HS-27A (cell line): ENCODE measurements around the gene KRT8.
A peak's percentile ranks its signal among the peaks of the same experiment; 100 is the strongest.
"Not testable (repeated sequence)": the region's sequence is repeated elsewhere in the genome, so short reads cannot be mapped to it uniquely, and the experiment has no call there.

ENCODE experiments used
- DNase-seq: peaks from one replicate; pipeline ENCODE4 v3.0.0-alpha.2; 2012; ENCODE audit warnings: low read depth, missing footprints

KRT8 gene

GRCh38 chr12:52904509-52905300, at the start of gene KRT8:
Gene KRT8, minus strand, starts transcription at chr12:52905076. Its CDS starts 95 bp downstream, at chr12:52904981.
- DNase-seq = not testable (repeated sequence)

- no peak for DNase-seq
These were observed 48.4 kb upstream of the KRT8 start for GRCh38 chr12:52953181-52953841.

GRCh38 chr12:52952076-52952801, 47.4 kb upstream of the KRT8 start:
- no peak for DNase-seq

GRCh38 chr12:52951640-52952039, 46.8 kb upstream of the KRT8 start:
- DNase-seq = no peak

GRCh38 chr12:52951126-52951525, 46.2 kb upstream of the KRT8 start:
- no peak for DNase-seq

GRCh38 chr12:52950553-52950952, 45.7 kb upstream of the KRT8 start:
- DNase-seq = no peak

- peak; percentile 88 for DNase-seq
These were observed 44.8 kb upstream of the KRT8 start for GRCh38 chr12:52949413-52950331.

- DNase-seq = no peak
These were observed 43.0 kb upstream of the KRT8 start for GRCh38 chr12:52947738-52948423.

GRCh38 chr12:52946797-52947547, 42.1 kb upstream of the KRT8 start:
- no peak for DNase-seq

- DNase-seq = no peak
These were observed 41.5 kb upstream of the KRT8 start for GRCh38 chr12:52946334-52946733.

- peak; percentile 58 for DNase-seq
These were observed 40.7 kb upstream of the KRT8 start for GRCh38 chr12:52945389-52946232.

GRCh38 chr12:52944683-52945388, 40.0 kb upstream of the KRT8 start:
- DNase-seq = no peak

- no peak for DNase-seq
These were observed 38.0 kb upstream of the KRT8 start for GRCh38 chr12:52942901-52943181.

- DNase-seq = no peak
These were observed 37.4 kb upstream of the KRT8 start for GRCh38 chr12:52942066-52942900.

GRCh38 chr12:52929538-52929937, 24.7 kb upstream of the KRT8 start:
- no peak for DNase-seq

- DNase-seq = no peak
These were observed 23.1 kb upstream of the KRT8 start for GRCh38 chr12:52927964-52928363.

- DNase-seq = no peak
These were observed 21.8 kb upstream of the KRT8 start for GRCh38 chr12:52926596-52927234.
